ENCODE results near the gene ARHGEF26.

DNA sequence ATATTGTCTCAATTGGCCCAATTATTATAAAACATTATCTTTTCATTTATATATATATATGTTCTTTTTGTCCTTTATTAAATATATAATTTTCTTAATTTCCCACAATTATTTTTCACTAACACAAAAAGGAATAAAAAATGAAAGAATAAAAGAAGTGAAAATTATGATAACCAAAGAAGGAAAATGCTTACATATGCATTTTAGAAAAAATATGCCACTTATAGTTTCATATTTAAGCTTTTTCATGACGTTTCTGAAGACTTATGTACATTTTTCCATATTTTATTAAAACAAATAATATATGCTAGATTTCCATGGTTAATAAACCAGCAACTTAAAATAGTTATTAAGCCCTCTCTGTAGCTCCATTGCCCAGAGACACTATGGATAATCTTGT, 34.9 kb upstream of the ARHGEF26 start:
- no peak for TF ChIP-seq POLR2AphosphoS5 (IDR thresholded peaks at IDR 0.05; ENCODE audit: low read depth)
- TF ChIP-seq, protein P1, sequence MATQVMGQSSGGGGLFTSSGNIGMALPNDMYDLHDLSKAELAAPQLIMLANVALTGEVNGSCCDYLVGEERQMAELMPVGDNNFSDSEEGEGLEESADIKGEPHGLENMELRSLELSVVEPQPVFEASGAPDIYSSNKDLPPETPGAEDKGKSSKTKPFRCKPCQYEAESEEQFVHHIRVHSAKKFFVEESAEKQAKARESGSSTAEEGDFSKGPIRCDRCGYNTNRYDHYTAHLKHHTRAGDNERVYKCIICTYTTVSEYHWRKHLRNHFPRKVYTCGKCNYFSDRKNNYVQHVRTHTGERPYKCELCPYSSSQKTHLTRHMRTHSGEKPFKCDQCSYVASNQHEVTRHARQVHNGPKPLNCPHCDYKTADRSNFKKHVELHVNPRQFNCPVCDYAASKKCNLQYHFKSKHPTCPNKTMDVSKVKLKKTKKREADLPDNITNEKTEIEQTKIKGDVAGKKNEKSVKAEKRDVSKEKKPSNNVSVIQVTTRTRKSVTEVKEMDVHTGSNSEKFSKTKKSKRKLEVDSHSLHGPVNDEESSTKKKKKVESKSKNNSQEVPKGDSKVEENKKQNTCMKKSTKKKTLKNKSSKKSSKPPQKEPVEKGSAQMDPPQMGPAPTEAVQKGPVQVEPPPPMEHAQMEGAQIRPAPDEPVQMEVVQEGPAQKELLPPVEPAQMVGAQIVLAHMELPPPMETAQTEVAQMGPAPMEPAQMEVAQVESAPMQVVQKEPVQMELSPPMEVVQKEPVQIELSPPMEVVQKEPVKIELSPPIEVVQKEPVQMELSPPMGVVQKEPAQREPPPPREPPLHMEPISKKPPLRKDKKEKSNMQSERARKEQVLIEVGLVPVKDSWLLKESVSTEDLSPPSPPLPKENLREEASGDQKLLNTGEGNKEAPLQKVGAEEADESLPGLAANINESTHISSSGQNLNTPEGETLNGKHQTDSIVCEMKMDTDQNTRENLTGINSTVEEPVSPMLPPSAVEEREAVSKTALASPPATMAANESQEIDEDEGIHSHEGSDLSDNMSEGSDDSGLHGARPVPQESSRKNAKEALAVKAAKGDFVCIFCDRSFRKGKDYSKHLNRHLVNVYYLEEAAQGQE (IDR thresholded peaks at IDR 0.05; ENCODE audit: unreplicated experiment) = no peak
- TF ChIP-seq, protein P2, sequence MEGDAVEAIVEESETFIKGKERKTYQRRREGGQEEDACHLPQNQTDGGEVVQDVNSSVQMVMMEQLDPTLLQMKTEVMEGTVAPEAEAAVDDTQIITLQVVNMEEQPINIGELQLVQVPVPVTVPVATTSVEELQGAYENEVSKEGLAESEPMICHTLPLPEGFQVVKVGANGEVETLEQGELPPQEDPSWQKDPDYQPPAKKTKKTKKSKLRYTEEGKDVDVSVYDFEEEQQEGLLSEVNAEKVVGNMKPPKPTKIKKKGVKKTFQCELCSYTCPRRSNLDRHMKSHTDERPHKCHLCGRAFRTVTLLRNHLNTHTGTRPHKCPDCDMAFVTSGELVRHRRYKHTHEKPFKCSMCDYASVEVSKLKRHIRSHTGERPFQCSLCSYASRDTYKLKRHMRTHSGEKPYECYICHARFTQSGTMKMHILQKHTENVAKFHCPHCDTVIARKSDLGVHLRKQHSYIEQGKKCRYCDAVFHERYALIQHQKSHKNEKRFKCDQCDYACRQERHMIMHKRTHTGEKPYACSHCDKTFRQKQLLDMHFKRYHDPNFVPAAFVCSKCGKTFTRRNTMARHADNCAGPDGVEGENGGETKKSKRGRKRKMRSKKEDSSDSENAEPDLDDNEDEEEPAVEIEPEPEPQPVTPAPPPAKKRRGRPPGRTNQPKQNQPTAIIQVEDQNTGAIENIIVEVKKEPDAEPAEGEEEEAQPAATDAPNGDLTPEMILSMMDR (conservative IDR thresholded peaks at IDR 0.05; ENCODE audit: low read depth in 2 of 2) = no peak
- no peak for TF ChIP-seq EZH2phosphoT487 (IDR thresholded peaks at IDR 0.05; ENCODE audit: unreplicated experiment)
- no peak for TF ChIP-seq STAT1 (IDR thresholded peaks at IDR 0.05; ENCODE audit: unreplicated experiment)
- TF ChIP-seq, protein P3, sequence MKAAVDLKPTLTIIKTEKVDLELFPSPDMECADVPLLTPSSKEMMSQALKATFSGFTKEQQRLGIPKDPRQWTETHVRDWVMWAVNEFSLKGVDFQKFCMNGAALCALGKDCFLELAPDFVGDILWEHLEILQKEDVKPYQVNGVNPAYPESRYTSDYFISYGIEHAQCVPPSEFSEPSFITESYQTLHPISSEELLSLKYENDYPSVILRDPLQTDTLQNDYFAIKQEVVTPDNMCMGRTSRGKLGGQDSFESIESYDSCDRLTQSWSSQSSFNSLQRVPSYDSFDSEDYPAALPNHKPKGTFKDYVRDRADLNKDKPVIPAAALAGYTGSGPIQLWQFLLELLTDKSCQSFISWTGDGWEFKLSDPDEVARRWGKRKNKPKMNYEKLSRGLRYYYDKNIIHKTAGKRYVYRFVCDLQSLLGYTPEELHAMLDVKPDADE (IDR thresholded peaks at IDR 0.05) = no peak
- TF ChIP-seq EZH2 (IDR thresholded peaks at IDR 0.05; ENCODE audit: low read depth, unreplicated experiment) = no peak
- TF ChIP-seq, protein P4, sequence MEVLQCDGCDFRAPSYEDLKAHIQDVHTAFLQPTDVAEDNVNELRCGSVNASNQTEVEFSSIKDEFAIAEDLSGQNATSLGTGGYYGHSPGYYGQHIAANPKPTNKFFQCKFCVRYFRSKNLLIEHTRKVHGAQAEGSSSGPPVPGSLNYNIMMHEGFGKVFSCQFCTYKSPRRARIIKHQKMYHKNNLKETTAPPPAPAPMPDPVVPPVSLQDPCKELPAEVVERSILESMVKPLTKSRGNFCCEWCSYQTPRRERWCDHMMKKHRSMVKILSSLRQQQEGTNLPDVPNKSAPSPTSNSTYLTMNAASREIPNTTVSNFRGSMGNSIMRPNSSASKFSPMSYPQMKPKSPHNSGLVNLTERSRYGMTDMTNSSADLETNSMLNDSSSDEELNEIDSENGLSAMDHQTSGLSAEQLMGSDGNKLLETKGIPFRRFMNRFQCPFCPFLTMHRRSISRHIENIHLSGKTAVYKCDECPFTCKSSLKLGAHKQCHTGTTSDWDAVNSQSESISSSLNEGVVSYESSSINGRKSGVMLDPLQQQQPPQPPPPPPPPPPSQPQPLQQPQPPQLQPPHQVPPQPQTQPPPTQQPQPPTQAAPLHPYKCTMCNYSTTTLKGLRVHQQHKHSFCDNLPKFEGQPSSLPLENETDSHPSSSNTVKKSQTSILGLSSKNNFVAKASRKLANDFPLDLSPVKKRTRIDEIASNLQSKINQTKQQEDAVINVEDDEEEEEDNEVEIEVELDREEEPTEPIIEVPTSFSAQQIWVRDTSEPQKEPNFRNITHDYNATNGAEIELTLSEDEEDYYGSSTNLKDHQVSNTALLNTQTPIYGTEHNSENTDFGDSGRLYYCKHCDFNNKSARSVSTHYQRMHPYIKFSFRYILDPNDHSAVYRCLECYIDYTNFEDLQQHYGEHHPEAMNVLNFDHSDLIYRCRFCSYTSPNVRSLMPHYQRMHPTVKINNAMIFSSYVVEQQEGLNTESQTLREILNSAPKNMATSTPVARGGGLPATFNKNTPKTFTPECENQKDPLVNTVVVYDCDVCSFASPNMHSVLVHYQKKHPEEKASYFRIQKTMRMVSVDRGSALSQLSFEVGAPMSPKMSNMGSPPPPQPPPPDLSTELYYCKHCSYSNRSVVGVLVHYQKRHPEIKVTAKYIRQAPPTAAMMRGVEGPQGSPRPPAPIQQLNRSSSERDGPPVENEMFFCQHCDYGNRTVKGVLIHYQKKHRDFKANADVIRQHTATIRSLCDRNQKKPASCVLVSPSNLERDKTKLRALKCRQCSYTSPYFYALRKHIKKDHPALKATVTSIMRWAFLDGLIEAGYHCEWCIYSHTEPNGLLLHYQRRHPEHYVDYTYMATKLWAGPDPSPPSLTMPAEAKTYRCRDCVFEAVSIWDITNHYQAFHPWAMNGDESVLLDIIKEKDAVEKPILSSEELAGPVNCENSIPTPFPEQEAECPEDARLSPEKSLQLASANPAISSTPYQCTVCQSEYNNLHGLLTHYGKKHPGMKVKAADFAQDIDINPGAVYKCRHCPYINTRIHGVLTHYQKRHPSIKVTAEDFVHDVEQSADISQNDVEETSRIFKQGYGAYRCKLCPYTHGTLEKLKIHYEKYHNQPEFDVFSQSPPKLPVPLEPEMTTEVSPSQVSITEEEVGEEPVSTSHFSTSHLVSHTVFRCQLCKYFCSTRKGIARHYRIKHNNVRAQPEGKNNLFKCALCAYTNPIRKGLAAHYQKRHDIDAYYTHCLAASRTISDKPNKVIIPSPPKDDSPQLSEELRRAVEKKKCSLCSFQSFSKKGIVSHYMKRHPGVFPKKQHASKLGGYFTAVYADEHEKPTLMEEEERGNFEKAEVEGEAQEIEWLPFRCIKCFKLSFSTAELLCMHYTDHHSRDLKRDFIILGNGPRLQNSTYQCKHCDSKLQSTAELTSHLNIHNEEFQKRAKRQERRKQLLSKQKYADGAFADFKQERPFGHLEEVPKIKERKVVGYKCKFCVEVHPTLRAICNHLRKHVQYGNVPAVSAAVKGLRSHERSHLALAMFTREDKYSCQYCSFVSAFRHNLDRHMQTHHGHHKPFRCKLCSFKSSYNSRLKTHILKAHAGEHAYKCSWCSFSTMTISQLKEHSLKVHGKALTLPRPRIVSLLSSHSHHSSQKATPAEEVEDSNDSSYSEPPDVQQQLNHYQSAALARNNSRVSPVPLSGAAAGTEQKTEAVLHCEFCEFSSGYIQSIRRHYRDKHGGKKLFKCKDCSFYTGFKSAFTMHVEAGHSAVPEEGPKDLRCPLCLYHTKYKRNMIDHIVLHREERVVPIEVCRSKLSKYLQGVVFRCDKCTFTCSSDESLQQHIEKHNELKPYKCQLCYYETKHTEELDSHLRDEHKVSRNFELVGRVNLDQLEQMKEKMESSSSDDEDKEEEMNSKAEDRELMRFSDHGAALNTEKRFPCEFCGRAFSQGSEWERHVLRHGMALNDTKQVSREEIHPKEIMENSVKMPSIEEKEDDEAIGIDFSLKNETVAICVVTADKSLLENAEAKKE (CRISPR knock-in tag; IDR thresholded peaks at IDR 0.05) = no peak
- no peak for TF ChIP-seq CREB1 (CRISPR knock-in tag; IDR thresholded peaks at IDR 0.05; ENCODE audit: low read depth)

All from GM23338 (cell line).